ENCODE measurements around the gene HNRNPUL1.

HNRNPUL1 gene

GRCh38 chr19:41234512-41235168, 29.5 kb upstream of the HNRNPUL1 start:
- TF ChIP-seq CTCF (conservative IDR thresholded peaks at IDR 0.05; ENCODE audit: control insufficient read depth, insufficient read depth, low read depth, low read length), result no peak
- H3K4me3 ChIP-seq (ENCODE audit: control insufficient read depth, low read depth, low read length), result no peak overlapping the region
- no peak for DNase-seq (ENCODE audit: low read depth)

GRCh38 chr19:41235480-41235879, 28.7 kb upstream of the HNRNPUL1 start:
- TF ChIP-seq CTCF (conservative IDR thresholded peaks at IDR 0.05; ENCODE audit: control insufficient read depth, insufficient read depth, low read depth, low read length), result no peak
- H3K4me3 ChIP-seq (ENCODE audit: control insufficient read depth, low read depth, low read length), result no peak overlapping the region
- no peak for DNase-seq (ENCODE audit: low read depth)

GRCh38 chr19:41238244-41238643, 25.9 kb upstream of the HNRNPUL1 start:
- TF ChIP-seq CTCF (conservative IDR thresholded peaks at IDR 0.05; ENCODE audit: control insufficient read depth, insufficient read depth, low read depth, low read length), result no peak
- no peak overlapping the region for H3K4me3 ChIP-seq (ENCODE audit: control insufficient read depth, low read depth, low read length)
- DNase-seq (ENCODE audit: low read depth), result no peak

GRCh38 chr19:41239363-41239762, 24.8 kb upstream of the HNRNPUL1 start:
- TF ChIP-seq CTCF (conservative IDR thresholded peaks at IDR 0.05; ENCODE audit: control insufficient read depth, insufficient read depth, low read depth, low read length), result no peak
- no peak overlapping the region for H3K4me3 ChIP-seq (ENCODE audit: control insufficient read depth, low read depth, low read length)
- no peak for DNase-seq (ENCODE audit: low read depth)

GRCh38 chr19:41239961-41240574, 24.1 kb upstream of the HNRNPUL1 start:
- no peak for DNase-seq (ENCODE audit: low read depth)
- H3K4me3 ChIP-seq (ENCODE audit: control insufficient read depth, low read depth, low read length), result no peak overlapping the region

GRCh38 chr19:41241859-41242258, 22.3 kb upstream of the HNRNPUL1 start:
- no peak for TF ChIP-seq CTCF (conservative IDR thresholded peaks at IDR 0.05; ENCODE audit: control insufficient read depth, insufficient read depth, low read depth, low read length)
- DNase-seq (ENCODE audit: low read depth), result no peak
- no peak overlapping the region for H3K4me3 ChIP-seq (ENCODE audit: control insufficient read depth, low read depth, low read length)

More at GRCh38 chr19:41239961-41240574, 24.1 kb upstream of the HNRNPUL1 start:
- no peak for TF ChIP-seq CTCF (conservative IDR thresholded peaks at IDR 0.05; ENCODE audit: control insufficient read depth, insufficient read depth, low read depth, low read length)

Data from fibroblast of mammary gland (primary cell).